HUES64 (cell line): ENCODE measurements around the gene PXYLP1. TPM values are rescaled to one million over a fixed set of nuclear protein-coding genes. Genes with fewer than 3 reads are reported as not detected.
"Not testable (repeated sequence)": the region's sequence is repeated elsewhere in the genome, so short reads cannot be mapped to it uniquely, and the experiment has no call there.

ENCODE experiments used
- H3K27ac ChIP-seq: 2 replicates; pipeline ENCODE4 v1.7.0; 2013; ENCODE audit warnings: low read depth, low read length, inconsistent platforms
- H3K27me3 ChIP-seq: 2 replicates; pipeline ENCODE4 v1.6.1; 2013; ENCODE audit warnings: mild to moderate bottlenecking, low read length; ENCODE audit not compliant: insufficient read depth
- H3K36me3 ChIP-seq: 2 replicates; pipeline ENCODE4 v1.6.1; 2013; ENCODE audit warnings: mild to moderate bottlenecking, low read length; ENCODE audit not compliant: insufficient read depth
- H3K4me1 ChIP-seq: 2 replicates; pipeline ENCODE4 v1.6.1; 2013; ENCODE audit warnings: mild to moderate bottlenecking, low read length, moderate library complexity; ENCODE audit not compliant: insufficient read depth
- H3K4me3 ChIP-seq: 2 replicates; pipeline ENCODE4 v1.5.1; 2013; ENCODE audit warnings: mild to moderate bottlenecking, low read length, moderate library complexity
- H3K9ac ChIP-seq: 2 replicates; pipeline ENCODE4 v1.6.1; 2013; ENCODE audit warnings: mild to moderate bottlenecking, low read depth, low read length
- H3K9me3 ChIP-seq: 2 replicates; pipeline ENCODE4 v1.6.1; 2013; ENCODE audit warnings: low read depth, low read length; ENCODE audit not compliant: insufficient read depth
- WGBS: fragments of 150-250, 120-280 bp; methylation state at CpG from one replicate; pipeline ENCODE4 v1.1.7; 2013; ENCODE audit warnings: missing lambda C conversion rate; 5-methylcytosine and 5-hydroxymethylcytosine counted together
- polyA plus RNA-seq, 2 experiments: library from polyadenylated mRNA; stranded (reverse); fragments of 50-300 nt; gene quantifications; one replicate each; pipeline ENCODE4 v1.2.3, GENCODE V29; 2013

Gene PXYLP1
- polyA plus RNA-seq (2013, experiment 1 of 2), result 9.8 TPM
- 15.6 TPM for polyA plus RNA-seq (2013, experiment 2 of 2)

GRCh38 chr3:141231101-141231951 is at the start of gene PXYLP1:
Gene PXYLP1, plus strand, starts transcription at chr3:141231825. Its CDS starts 28,351 bp downstream, at chr3:141260176.
- Histone ChIP-seq H3K9me3 (no peaks in the 10 kb centered on the region), H3K27ac (peak within 1 kb of the TSS; percentile 41; the same call in 1 of the 2 replicates), H3K9ac (peak within 1 kb of the TSS; percentile 78), H3K27me3 (peaks cover 29% of the 10 kb centered on the region), H3K36me3 (no peaks in the 10 kb centered on the region), H3K4me1 (peaks cover 33% of the 10 kb centered on the region), H3K4me3 (peak within 1 kb of the TSS; percentile 82)
- 8% methylated on average over 92 of the region's 92 CpGs for WGBS

- H3K4me3 ChIP-seq, result no peak overlapping the region
- no peak overlapping the region for H3K9ac ChIP-seq
- H3K27ac ChIP-seq, result no peak overlapping the region
- H3K9me3 ChIP-seq, result 0 out of 2 replicates have a peak, but pooled peaks cover 4% of the 10 kb centered on the region
- H3K4me1 ChIP-seq, result no peaks in the 10 kb centered on the region
- 0% methylated on average over 1 of the region's 2 CpGs for WGBS
- H3K27me3 ChIP-seq, result no peaks in the 10 kb centered on the region
- H3K36me3 ChIP-seq, result no peaks in the 10 kb centered on the region
Measured at GRCh38 chr3:141183606-141184005, 48.0 kb upstream of the PXYLP1 start.

DNA sequence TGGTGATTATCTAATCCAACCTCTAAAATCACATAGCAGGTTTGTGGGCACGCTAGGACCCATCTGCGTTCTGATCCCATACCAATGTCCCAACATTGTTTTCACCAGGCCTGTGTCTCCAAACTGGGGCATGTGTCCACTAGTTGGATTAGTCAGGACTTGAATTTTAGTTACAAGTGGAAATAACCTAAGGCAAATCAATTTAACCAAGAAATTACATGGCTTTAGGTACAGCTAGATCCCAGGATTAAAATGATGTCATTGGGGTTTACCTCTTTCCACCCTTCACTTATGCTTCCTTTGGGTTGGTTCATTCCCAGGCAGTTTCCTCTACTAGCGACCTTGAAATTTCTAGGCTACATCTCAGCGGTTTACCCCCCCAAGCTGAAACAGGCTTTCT is 47.2 kb upstream of the PXYLP1 start:
- Histone ChIP-seq H3K27ac (no peak overlapping the region), H3K4me3 (no peak overlapping the region), H3K4me1 (no peaks in the 10 kb centered on the region), H3K9me3 (0 out of 2 replicates have a peak, but pooled peaks cover 4% of the 10 kb centered on the region), H3K36me3 (no peaks in the 10 kb centered on the region), H3K9ac (no peak overlapping the region), H3K27me3 (no peaks in the 10 kb centered on the region)
- whole genome bisulfite sequencing, result 69% methylated on average over 4 of the region's 4 CpGs

GRCh38 chr3:141191097-141191749 is 40.4 kb upstream of the PXYLP1 start:
- 94% methylated on average over 2 of the region's 2 CpGs for WGBS
- Histone ChIP-seq H3K27me3 (no peaks in the 10 kb centered on the region), H3K4me1 (no peaks in the 10 kb centered on the region), H3K4me3 (no peak overlapping the region), H3K9ac (no peak overlapping the region), H3K36me3 (no peaks in the 10 kb centered on the region), H3K27ac (no peak overlapping the region), H3K9me3 (no peaks in the 10 kb centered on the region)

- no peak overlapping the region for H3K4me3 ChIP-seq
- no peaks in the 10 kb centered on the region for H3K4me1 ChIP-seq
- H3K27ac ChIP-seq, result no peak overlapping the region
- no peak overlapping the region for H3K9ac ChIP-seq
- H3K36me3 ChIP-seq, result no peaks in the 10 kb centered on the region
- H3K27me3 ChIP-seq, result no peaks in the 10 kb centered on the region
- 15% methylated on average over 10 of the region's 11 CpGs for WGBS
- H3K9me3 ChIP-seq, result no peaks in the 10 kb centered on the region
Measured at GRCh38 chr3:141192345-141192744, 39.3 kb upstream of the PXYLP1 start.

DNA sequence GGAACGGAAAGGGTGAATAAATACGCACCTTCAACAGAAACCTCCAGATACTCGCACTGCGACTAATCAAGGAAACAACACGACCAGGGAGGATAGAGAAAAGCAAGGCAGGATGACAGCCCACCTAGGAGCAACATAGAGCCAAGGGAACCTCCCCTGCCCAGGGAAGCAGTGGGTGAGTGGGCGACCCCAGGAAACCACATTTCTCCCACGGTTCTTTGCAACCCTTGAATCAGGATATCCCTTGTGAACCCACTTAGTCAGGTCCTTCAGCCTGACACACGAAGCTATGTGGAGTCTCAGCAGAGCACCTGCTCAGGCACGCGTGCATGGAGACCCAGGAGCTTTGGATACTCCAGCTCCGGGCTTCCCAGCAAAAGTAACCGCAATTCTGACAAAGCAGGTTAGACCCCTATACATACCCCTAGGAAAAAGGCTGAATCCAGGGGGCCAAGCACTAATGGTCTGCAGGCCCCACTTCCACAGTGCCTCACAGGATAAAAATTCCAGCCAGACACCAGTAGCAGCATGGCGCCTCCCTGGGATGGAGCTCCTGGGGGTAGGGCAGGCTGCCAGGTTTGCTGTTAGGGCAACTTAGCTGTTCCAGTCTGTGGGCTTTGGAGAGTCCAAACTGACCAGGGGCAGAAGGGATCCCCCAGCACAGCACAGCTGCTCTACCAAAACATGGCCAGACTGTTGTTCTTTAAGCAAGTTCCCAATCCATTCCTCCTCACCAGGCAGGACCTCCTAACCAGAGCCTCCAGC is 38.4 kb upstream of the PXYLP1 start:
- H3K27ac ChIP-seq, result no peak overlapping the region
- no peak overlapping the region for H3K9ac ChIP-seq
- H3K4me3 ChIP-seq, result no peak overlapping the region
- no peaks in the 10 kb centered on the region for H3K9me3 ChIP-seq
- no peaks in the 10 kb centered on the region for H3K27me3 ChIP-seq
- H3K4me1 ChIP-seq, result no peaks in the 10 kb centered on the region
- WGBS, result 87% methylated on average over 13 of the region's 13 CpGs
- H3K36me3 ChIP-seq, result no peaks in the 10 kb centered on the region

GRCh38 chr3:141201122-141201521 is 30.5 kb upstream of the PXYLP1 start:
- Histone ChIP-seq H3K36me3 (no peaks in the 10 kb centered on the region), H3K9me3 (no peaks in the 10 kb centered on the region), H3K27ac (no peak overlapping the region), H3K27me3 (no peaks in the 10 kb centered on the region), H3K9ac (no peak overlapping the region), H3K4me3 (no peak overlapping the region), H3K4me1 (no peaks in the 10 kb centered on the region)
- WGBS, result 78% methylated on average over 3 of the region's 3 CpGs

DNA sequence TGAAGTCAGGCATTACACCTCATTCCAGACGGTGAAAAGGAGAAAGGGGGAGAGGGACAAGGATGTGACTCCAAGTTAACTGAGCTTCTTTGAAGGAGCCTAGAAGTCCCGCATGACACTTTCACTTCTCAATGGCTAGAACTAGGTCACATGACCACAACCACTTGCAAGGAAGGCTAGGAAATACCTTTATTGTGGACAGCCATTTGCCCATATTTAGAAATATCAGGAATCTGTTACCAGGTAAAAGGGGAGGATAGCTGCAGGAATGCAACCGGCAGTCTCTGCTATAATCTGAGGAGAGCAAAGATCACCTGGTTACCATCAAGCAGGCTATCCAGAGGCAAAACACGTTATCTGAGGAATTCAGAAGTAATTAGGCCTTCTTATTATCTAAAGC is 28.9 kb upstream of the PXYLP1 start:
- Histone ChIP-seq H3K36me3 (no peaks in the 10 kb centered on the region), H3K9me3 (no peaks in the 10 kb centered on the region), H3K4me1 (no peaks in the 10 kb centered on the region), H3K27me3 (no peaks in the 10 kb centered on the region), H3K9ac (no peak overlapping the region), H3K27ac (no peak overlapping the region), H3K4me3 (no peak overlapping the region)
- 89% methylated on average over 4 of the region's 4 CpGs for WGBS

DNA sequence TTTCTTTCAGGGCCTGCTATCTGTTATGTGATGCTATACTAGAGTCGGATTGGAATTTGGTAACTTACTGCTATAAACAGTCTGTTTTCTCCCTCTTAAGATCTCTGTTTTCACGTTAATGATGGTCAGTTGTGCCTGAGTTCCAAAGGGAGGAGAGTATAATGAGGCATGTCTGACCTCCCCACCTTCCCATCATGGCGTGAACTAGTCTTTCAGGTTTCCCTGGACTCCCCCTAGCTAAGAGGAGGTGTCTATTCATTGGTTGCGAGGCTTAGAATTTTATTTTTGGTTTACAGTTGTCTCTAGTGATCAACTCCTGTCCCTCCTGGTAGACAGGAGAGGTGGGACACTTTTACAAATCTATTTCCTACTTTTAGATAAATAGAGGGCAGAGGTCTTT is 27.8 kb upstream of the PXYLP1 start:
- H3K9ac ChIP-seq, result no peak overlapping the region
- WGBS, result 100% methylated on average over 2 of the region's 4 CpGs
- H3K4me1 ChIP-seq, result no peaks in the 10 kb centered on the region
- H3K9me3 ChIP-seq, result no peaks in the 10 kb centered on the region
- H3K36me3 ChIP-seq, result no peaks in the 10 kb centered on the region
- H3K27me3 ChIP-seq, result no peaks in the 10 kb centered on the region
- no peak overlapping the region for H3K4me3 ChIP-seq
- H3K27ac ChIP-seq, result no peak overlapping the region

DNA sequence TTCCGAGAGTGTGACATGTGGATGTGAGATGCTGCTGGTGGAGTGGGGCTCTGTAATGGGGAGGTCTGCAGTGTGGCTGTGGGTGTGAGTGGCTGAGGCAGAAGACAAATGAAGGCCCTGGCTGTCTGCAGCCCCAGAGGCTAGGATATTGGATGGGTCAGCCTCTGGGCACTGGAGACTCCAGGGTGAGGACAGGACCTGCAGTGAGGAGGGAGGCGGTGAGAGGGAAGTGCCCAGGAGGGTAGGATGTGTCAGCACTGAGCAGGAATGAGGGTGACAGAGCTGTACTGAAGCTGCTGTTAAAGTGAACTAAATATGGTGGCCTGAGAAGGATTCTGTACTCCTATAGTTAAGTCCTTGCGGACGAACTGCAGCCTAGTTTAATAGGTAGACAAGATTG is 27.3 kb upstream of the PXYLP1 start:
- H3K36me3 ChIP-seq, result no peaks in the 10 kb centered on the region
- no peaks in the 10 kb centered on the region for H3K9me3 ChIP-seq
- 94% methylated on average over 4 of the region's 4 CpGs for WGBS
- H3K27ac ChIP-seq, result no peak overlapping the region
- no peak overlapping the region for H3K4me3 ChIP-seq
- H3K4me1 ChIP-seq, result no peaks in the 10 kb centered on the region
- no peak overlapping the region for H3K9ac ChIP-seq
- H3K27me3 ChIP-seq, result no peaks in the 10 kb centered on the region

DNA sequence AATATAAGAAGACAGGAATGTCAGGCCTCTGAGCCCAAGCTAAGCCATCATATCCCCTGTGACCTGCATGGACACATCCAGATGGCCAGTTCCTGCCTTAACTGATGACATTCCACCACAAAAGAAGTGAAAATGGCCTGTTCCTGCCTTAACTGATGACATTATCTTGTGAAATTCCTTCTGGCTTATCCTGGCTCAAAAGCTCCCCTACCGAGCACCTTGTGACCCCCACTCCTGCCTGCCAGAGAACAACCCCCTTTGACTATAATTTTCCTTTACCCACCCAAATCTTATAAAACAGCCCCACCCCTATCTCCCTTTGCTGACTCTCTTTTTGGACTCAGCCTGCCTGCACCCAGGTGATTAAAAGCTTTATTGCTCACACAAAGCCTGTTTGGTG is 20.3 kb upstream of the PXYLP1 start:
- H3K27me3 ChIP-seq, H3K36me3 ChIP-seq, H3K4me1 ChIP-seq, H3K9me3 ChIP-seq, H3K27ac ChIP-seq, H3K9ac ChIP-seq, H3K4me3 ChIP-seq: not testable (repeated sequence)
- WGBS, result 38% methylated on average over 1 of the region's 1 CpG
